Measurements from ENCODE around the gene STIM2. TPM values are rescaled to one million over a fixed set of nuclear protein-coding genes. Genes with fewer than 3 reads are reported as not detected.

Gene STIM2
- total RNA-seq, 2 donors from 2014 or later, result 9.2 to 10.5 TPM

DNA sequence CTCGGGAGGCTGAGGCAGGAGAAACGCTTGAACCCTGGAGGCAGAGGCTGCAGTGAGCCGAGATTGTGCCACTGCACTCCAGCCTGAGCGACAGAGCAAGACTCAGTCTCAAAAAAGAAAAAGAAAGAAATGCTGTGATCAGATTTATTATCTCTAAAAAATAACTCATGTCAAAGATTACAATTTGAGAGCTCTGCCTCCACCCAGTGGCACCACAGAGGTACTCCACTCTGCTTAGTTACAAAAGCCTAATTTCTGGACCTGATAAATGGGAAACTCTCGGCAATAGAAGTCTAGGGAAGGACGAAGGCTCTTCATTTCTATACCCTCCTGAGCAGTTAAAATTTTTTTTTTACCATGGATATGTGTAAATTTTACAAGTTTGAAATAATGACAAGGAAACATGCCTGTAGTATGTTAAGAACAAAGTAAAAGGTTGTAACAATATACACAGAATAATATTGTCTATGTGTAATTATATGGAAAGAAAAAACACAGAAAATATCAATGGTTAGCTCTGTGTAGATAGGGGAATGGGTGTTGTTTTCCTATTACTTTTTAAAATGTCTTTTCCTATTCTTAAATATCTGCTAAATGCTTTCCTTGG lies 149.8 kb downstream of the STIM2 start:
- no peaks in the 10 kb centered on the region for H3K9me3 ChIP-seq
- H3K36me3 ChIP-seq, result no peaks in the 10 kb centered on the region
- no peak overlapping the region for H3K4me3 ChIP-seq
- TF ChIP-seq CTCF (IDR thresholded peaks at IDR 0.05), result peak; percentile 86 to 94
- no peak overlapping the region for H3K27ac ChIP-seq
- no peaks in the 10 kb centered on the region for H3K27me3 ChIP-seq
- no peak for DNase-seq (ENCODE audit: low spot score)
- H3K4me1 ChIP-seq, result peaks cover 0 to 10% of the 10 kb centered on the region in 2 donors

DNA sequence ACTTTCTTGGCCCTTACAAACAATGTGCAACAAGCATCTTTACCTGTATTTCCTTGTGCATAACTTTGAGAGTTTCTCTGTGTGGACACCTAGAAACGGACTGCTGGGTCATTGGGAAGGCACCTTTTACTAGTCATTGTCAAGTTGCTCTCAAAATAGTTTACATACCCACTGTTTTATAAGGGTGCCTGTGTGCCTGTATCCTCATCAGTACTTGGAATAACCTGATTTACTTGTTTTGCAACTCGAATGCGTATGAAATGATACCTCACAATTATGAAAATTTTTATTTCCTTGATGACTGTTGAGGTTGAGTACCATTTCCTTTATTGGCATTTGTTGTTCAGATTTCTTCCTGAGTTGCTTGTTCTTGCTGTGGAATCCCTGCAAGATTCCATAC lies 150.8 kb downstream of the STIM2 start:
- no peak for TF ChIP-seq CTCF (IDR thresholded peaks at IDR 0.05)
- H3K9me3 ChIP-seq, result peaks cover 0 to 7% of the 10 kb centered on the region in 2 donors
- H3K4me3 ChIP-seq, result no peak overlapping the region
- no peak overlapping the region for H3K27ac ChIP-seq
- DNase-seq (ENCODE audit: low spot score), result no peak
- peaks cover 0 to 4% of the 10 kb centered on the region in 2 donors for H3K4me1 ChIP-seq
- no peaks in the 10 kb centered on the region for H3K27me3 ChIP-seq
- no peaks in the 10 kb centered on the region for H3K36me3 ChIP-seq

- no peak overlapping the region for H3K4me3 ChIP-seq
- DNase-seq (ENCODE audit: low spot score), result no peak
- peaks cover 5% of the 10 kb centered on the region for H3K36me3 ChIP-seq
- no peaks in the 10 kb centered on the region for H3K27me3 ChIP-seq
- no peak overlapping the region for H3K27ac ChIP-seq
- TF ChIP-seq CTCF (IDR thresholded peaks at IDR 0.05), result no peak
- H3K9me3 ChIP-seq, result peaks cover 0 to 9% of the 10 kb centered on the region in 2 donors
- peaks cover 0 to 4% of the 10 kb centered on the region in 2 donors for H3K4me1 ChIP-seq
Observed at GRCh38 chr4:27013012-27013411, 152.4 kb downstream of the STIM2 start.

GRCh38 chr4:27016551-27016950 lies 155.9 kb downstream of the STIM2 start:
- H3K9me3 ChIP-seq, result peaks cover 0 to 9% of the 10 kb centered on the region in 2 donors
- H3K27me3 ChIP-seq, result no peaks in the 10 kb centered on the region
- H3K36me3 ChIP-seq, result peaks cover 9% of the 10 kb centered on the region
- no peaks in the 10 kb centered on the region for H3K4me1 ChIP-seq
- H3K4me3 ChIP-seq, result no peak overlapping the region
- H3K27ac ChIP-seq, result no peak overlapping the region
- no peak for DNase-seq (ENCODE audit: low spot score)
- no peak for TF ChIP-seq CTCF (IDR thresholded peaks at IDR 0.05)

DNA sequence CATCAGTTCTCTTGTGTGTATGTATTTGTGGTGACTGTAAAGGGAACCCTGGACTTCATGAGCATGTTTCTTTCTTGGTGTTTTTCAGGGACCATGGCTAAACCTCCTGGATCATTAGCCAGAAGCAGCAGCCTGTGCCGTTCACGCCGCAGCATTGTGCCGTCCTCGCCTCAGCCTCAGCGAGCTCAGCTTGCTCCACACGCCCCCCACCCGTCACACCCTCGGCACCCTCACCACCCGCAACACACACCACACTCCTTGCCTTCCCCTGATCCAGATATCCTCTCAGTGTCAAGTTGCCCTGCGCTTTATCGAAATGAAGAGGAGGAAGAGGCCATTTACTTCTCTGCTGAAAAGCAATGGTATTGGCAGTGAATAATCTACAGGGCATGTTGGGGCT lies 157.0 kb downstream of the STIM2 start:
- no peak for DNase-seq (ENCODE audit: low spot score)

More for the DNA sequence above, 157.0 kb downstream of the STIM2 start:
- TF ChIP-seq CTCF (IDR thresholded peaks at IDR 0.05), result no peak
- Histone ChIP-seq H3K27me3 (no peaks in the 10 kb centered on the region), H3K9me3 (peaks cover 0 to 9% of the 10 kb centered on the region in 2 donors), H3K27ac (no peak overlapping the region), H3K4me1 (no peaks in the 10 kb centered on the region), H3K36me3 (peaks cover 13% of the 10 kb centered on the region), H3K4me3 (no peak overlapping the region)
